Dermis microvascular lymphatic vessel endothelial cell (primary cell): ENCODE results near the gene PSD2. TPM values are rescaled to one million over a fixed set of nuclear protein-coding genes. Genes with fewer than 3 reads are reported as not detected.
A peak's percentile ranks its signal among the peaks of the same experiment; 100 is the strongest.

Experiments used
- DNase-seq, 2 donors: peaks; one replicate each; pipeline versions ENCODE4 v3.0.0 to v3.0.0-alpha.2; 2010; ENCODE audit warnings: low read depth in 2 of 2
- total RNA-seq: library from RNA; depleted of rRNA; stranded (reverse); fragments of >200 nt; gene quantifications from 2 replicates; pipeline ENCODE4 v1.2.1, GENCODE V29; 2014

PSD2 gene
- total RNA-seq: under 0.01 TPM in 1 of 2 replicates, not detected in the other

GRCh38 chr5:139795074-139796001 is at the start of gene PSD2:
Gene PSD2 (plus strand): TSS chr5:139795808. CDS start chr5:139809441, 13,633 bp downstream.
- DNase-seq: no peak

- no peak for DNase-seq
Measured at GRCh38 chr5:139746691-139747582, 48.7 kb upstream of the PSD2 start.

GRCh38 chr5:139747583-139748504 is 47.8 kb upstream of the PSD2 start:
- DNase-seq: peak; percentile 15 to 41

DNA sequence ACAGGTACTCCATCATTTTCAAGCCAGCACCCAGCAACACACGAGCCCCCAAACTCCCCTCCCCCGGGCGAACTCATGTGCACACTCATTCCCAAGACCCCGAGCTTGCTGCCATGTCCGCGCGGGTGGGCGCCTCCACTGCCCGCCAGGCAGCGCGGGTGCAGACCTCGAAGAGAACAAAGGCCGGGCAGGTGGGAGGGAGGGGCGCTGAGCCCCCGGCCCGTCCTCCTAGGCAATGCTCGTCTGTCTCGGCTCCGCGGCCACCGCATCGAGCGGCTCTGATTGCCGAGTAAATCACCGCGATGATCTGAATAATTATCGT is 47.1 kb upstream of the PSD2 start:
- DNase-seq: no peak

GRCh38 chr5:139749242-139749641 is 46.4 kb upstream of the PSD2 start:
- DNase-seq: no peak

- DNase-seq: no peak
Measured at GRCh38 chr5:139751236-139751635, 44.4 kb upstream of the PSD2 start.

- no peak for DNase-seq
Measured at GRCh38 chr5:139752506-139753473, 42.8 kb upstream of the PSD2 start.

- DNase-seq: no peak
Measured at GRCh38 chr5:139755892-139756671, 39.5 kb upstream of the PSD2 start.

DNA sequence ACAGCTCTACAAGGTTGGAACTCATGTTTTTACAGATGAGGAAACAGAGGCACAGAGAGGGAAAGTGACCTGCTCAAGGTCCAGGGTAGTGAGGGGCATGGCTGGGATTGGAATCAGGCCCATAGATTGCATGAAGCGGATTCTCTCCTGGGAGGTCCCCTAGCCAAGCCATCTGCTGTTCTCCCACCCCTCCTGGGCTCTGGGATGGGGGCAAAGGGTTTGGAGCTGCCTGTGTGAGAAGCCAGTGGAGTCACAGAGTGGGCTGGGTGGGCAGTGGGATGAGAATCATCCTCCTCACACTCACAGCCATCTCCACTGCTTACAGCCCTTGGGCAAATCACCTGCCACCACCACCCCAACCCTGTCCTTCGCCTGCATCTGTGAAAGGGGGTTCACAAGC is 38.6 kb upstream of the PSD2 start:
- DNase-seq: no peak

- no peak for DNase-seq
Measured at GRCh38 chr5:139757727-139758509, 37.7 kb upstream of the PSD2 start.

- no peak for DNase-seq
Measured at GRCh38 chr5:139758510-139759075, 37.0 kb upstream of the PSD2 start.

DNA sequence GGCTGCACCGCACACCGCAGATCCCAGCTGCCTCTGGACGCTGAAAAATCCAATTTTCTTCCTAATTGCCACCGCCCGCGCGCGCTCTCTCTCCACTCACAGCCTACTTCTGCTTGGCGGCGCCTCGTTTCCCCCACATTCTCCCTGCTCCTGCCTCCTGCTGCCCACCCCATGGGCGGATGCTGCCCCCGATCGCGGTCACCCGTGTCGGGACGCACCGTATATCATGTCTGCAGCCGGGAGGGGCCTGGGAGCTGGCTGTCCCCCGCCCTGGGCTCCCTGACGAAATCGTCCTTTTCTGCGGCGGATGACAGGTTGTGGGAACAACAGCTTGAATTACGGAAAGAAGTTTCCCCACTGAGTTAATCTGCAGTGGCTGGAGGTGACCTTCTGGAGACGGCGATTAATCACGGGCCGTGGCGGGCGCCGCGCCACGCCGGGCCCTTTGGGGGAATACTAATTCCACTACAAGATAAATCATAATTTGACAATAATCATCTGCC is 36.3 kb upstream of the PSD2 start:
- DNase-seq: no peak

GRCh38 chr5:139760066-139761056 is 35.2 kb upstream of the PSD2 start:
- DNase-seq: no peak

GRCh38 chr5:139761057-139761450 is 34.6 kb upstream of the PSD2 start:
- DNase-seq: no peak

DNA sequence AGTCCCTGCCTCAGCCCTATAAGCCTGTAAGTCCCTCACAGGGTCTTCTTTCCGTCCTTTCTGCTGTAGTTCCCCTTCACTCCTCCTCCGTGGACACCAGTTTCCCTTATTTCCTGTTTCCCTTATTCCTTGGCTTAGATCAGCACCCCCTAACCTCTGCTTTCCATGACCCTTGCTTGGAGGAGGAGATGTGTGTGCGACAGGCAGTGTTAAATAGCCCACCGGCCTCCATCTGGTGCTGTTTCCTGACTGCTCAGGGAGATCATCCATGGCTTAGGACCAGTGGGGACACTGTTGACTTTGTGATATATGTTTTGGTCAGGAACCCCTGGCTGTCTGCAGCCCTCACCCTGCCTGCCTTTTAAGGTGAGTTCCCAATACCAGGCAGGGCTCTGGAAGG is 34.1 kb upstream of the PSD2 start:
- no peak for DNase-seq

- no peak for DNase-seq
Measured at GRCh38 chr5:139762615-139763170, 32.9 kb upstream of the PSD2 start.
